ENCODE data around the gene DLG2. TPM values are rescaled to one million over a fixed set of nuclear protein-coding genes. Genes with fewer than 3 reads are reported as not detected.

DLG2 gene
- total and polyA plus RNA-seq, 2 donors (not counting 3 experiments of a cell fraction or from before 2014, with no cell fraction given) = 0.15 to 1.1 TPM

- Histone ChIP-seq H3K4me2 (ENCODE audit: insufficient read depth, low read length) (no peak overlapping the region), H3K27me3 (ENCODE audit: control insufficient read depth in 2 of 2, insufficient read depth in 2 of 2, low read length in 2 of 2) (no peaks in the 10 kb centered on the region), H3K27ac (ENCODE audit: insufficient read depth, low read depth, low read length) (no peak overlapping the region), H4K20me1 (replicated peaks; ENCODE audit: control insufficient read depth, extremely low read depth, insufficient read depth, low read length) (no peaks in the 10 kb centered on the region), H3K4me1 (ENCODE audit: control insufficient read depth, extremely low read depth, insufficient read depth, low read length) (no peaks in the 10 kb centered on the region), H3K9me3 (replicated peaks; ENCODE audit: control insufficient read depth, insufficient read depth, low read length) (peaks cover 2% of the 10 kb centered on the region), H3K4me3 (replicated peaks in 1 of 3; ENCODE audit: insufficient read depth in 1 of 3, low read depth in 1 of 3, low read length in 3 of 3) (no peak overlapping the region), H3K36me3 (ENCODE audit: control insufficient read depth in 2 of 2, extremely low read depth in 1 of 2, insufficient read depth in 2 of 2, low read length in 2 of 2) (no peaks in the 10 kb centered on the region), H3K79me2 (ENCODE audit: control insufficient read depth, insufficient read depth, low read length) (no peaks in the 10 kb centered on the region), H3K9ac (replicated peaks; ENCODE audit: extremely low read depth, insufficient read depth, low read length) (no peak overlapping the region), H3K9me1 (replicated peaks; ENCODE audit: control insufficient read depth, extremely low read depth, insufficient read depth, low read length) (no peaks in the 10 kb centered on the region), H2AFZ (ENCODE audit: low read depth, low read length) (no peak overlapping the region)
- ChIA-PET POLR2A (no interaction called here), CTCF (no interaction called here)
- dilution Hi-C loops (cut with MboI; ENCODE audit: extremely low pct_ligation_motif_present, low sequenced_read_pairs) (no loop called here), intact Hi-C loops (cut with micrococcal nuclease) (no loop called here)
- BruUV-seq (replicated peaks) = no TSS peak
- DNase-seq (ENCODE audit: low read depth, low spot score) (no peak), FAIRE-seq (no peak)
- TF ChIP-seq MYC (IDR thresholded peaks at IDR 0.05; ENCODE audit: low read depth, low read length) (no peak), JUN (IDR thresholded peaks at IDR 0.05; ENCODE audit: borderline replicate concordance, insufficient read depth, insufficient read length, low read depth) (no peak), EZH2 (IDR thresholded peaks at IDR 0.05; ENCODE audit: borderline replicate concordance, low read depth, low read length, severe bottlenecking) (no peak), POLR2A (IDR thresholded peaks at IDR 0.05; ENCODE audit: low read depth, low read length) (no peak), MAX (IDR thresholded peaks at IDR 0.05; ENCODE audit: insufficient read depth, insufficient read length) (no peak), POLR2AphosphoS5 (IDR thresholded peaks at IDR 0.05; ENCODE audit: insufficient read depth, low read depth, low read length) (no peak), GATA2 (IDR thresholded peaks at IDR 0.05; ENCODE audit: insufficient read depth, insufficient read length, low read depth, low read length) (no peak), FOS (IDR thresholded peaks at IDR 0.05; ENCODE audit: borderline replicate concordance, insufficient read depth, low read length) (no peak), CTCF (IDR thresholded peaks at IDR 0.05; ENCODE audit: extremely low read depth in 1 of 2, insufficient read depth in 1 of 2, low read depth in 1 of 2, low read length in 2 of 2) (no peak)
Observed at GRCh38 chr11:84035645-84036044, 1591.5 kb downstream of the DLG2 start.
